DOHH2 (cell line): ENCODE measurements around the gene FOXC2.
"Not testable (repeated sequence)": the region's sequence is repeated elsewhere in the genome, so short reads cannot be mapped to it uniquely, and the experiment has no call there.

ENCODE experiments used
- H3F3A ChIP-seq: fragments of 200-600 bp; sonication (generic), shearing (Covaris generic); 2 replicates; pipeline ENCODE4 v1.6.0; 2016; ENCODE audit warnings: antibody characterized with exemption, mild to moderate bottlenecking; ENCODE audit not compliant: control insufficient read depth, insufficient read depth
- H3K27ac ChIP-seq: fragments of 200-600 bp; sonication (generic); 2 replicates; pipeline ENCODE4 v1.5.1; 2014; ENCODE audit warnings: low read depth, mild to moderate bottlenecking, low read length, moderate library complexity
- H3K27me3 ChIP-seq: fragments of 200-600 bp; sonication (generic); 2 replicates; pipeline ENCODE4 v1.6.1; 2014; ENCODE audit warnings: mild to moderate bottlenecking, low read length, mixed read lengths; ENCODE audit not compliant: control insufficient read depth
- H3K36me3 ChIP-seq: fragments of 200-600 bp; sonication (generic); 2 replicates; pipeline ENCODE4 v1.6.1; 2014; ENCODE audit warnings: mild to moderate bottlenecking, low read length, moderate library complexity, mixed read lengths; ENCODE audit not compliant: control insufficient read depth
- H3K4me1 ChIP-seq: fragments of 200-600 bp; sonication (generic); 2 replicates; pipeline ENCODE4 v1.6.1; 2014; ENCODE audit warnings: mild to moderate bottlenecking, low read length, mixed read lengths; ENCODE audit not compliant: control insufficient read depth
- H3K4me2 ChIP-seq: fragments of 200-600 bp; sonication (generic); 2 replicates; pipeline ENCODE4 v1.6.0; 2014; ENCODE audit warnings: mild to moderate bottlenecking, low read length, moderate library complexity
- H3K4me3 ChIP-seq: fragments of 200-600 bp; sonication (generic); 2 replicates; pipeline ENCODE4 v1.5.1; 2014; ENCODE audit warnings: mild to moderate bottlenecking, low read length, mixed read lengths
- H3K79me2 ChIP-seq: fragments of 200-600 bp; sonication (generic); 2 replicates; pipeline ENCODE4 v1.6.1; 2014; ENCODE audit warnings: mild to moderate bottlenecking, low read length, mixed read lengths; ENCODE audit not compliant: control insufficient read depth
- H3K9me2 ChIP-seq: fragments of 200-600 bp; sonication (generic); replicated peaks from 2 replicates; pipeline ENCODE4 v1.6.1; 2014; ENCODE audit warnings: mild to moderate bottlenecking, low read length, mixed read lengths; ENCODE audit not compliant: control insufficient read depth
- H3K9me3 ChIP-seq: fragments of 200-600 bp; sonication (generic); 2 replicates; pipeline ENCODE4 v1.6.1; 2014; ENCODE audit warnings: antibody characterized with exemption, low read length, mixed read lengths; ENCODE audit not compliant: control insufficient read depth, insufficient read depth
- H4K20me1 ChIP-seq: fragments of 200-600 bp; sonication (generic); 2 replicates; pipeline ENCODE4 v1.6.0; 2014; ENCODE audit warnings: low read depth, mild to moderate bottlenecking, antibody characterized with exemption, low read length, moderate library complexity; ENCODE audit not compliant: control insufficient read depth, insufficient read depth
- EZH2phosphoT487 ChIP-seq: fragments of 200-600 bp; sonication (generic); IDR thresholded peaks from 2 replicates; pipeline ENCODE4 v1.6.1; 2017; ENCODE audit warnings: borderline replicate concordance, mild to moderate bottlenecking, antibody characterized with exemption, low read length, moderate library complexity, mixed read lengths
- TF ChIP-seq, protein P1 (sequence below): fragments of 200-600 bp; sonication (generic); IDR thresholded peaks from one replicate; pipeline ENCODE4 v1.5.1; 2014; ENCODE audit warnings: antibody characterized with exemption, mild to moderate bottlenecking, low read depth, low read length; ENCODE audit not compliant: poor library complexity, severe bottlenecking

Gene FOXC2

DNA sequence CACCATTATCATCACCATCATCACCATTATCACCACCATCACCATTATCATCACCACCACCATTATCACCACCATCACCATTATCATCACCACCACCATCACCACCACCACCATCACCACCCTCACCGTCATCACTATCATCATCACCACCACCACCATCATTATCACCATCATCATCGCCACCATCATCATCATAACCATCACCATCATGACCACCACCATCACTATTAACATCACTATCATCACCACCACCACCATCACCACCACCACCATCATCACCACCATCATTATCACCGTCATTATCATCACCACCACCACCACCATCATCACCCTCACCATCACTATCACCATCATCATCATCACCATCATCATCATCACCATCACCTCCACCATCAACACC lies 20.9 kb downstream of the FOXC2 start:
- no peaks in the 10 kb centered on the region for H3K4me1 ChIP-seq
- TF ChIP-seq EZH2phosphoT487 = no peak
- TF ChIP-seq, protein P1, sequence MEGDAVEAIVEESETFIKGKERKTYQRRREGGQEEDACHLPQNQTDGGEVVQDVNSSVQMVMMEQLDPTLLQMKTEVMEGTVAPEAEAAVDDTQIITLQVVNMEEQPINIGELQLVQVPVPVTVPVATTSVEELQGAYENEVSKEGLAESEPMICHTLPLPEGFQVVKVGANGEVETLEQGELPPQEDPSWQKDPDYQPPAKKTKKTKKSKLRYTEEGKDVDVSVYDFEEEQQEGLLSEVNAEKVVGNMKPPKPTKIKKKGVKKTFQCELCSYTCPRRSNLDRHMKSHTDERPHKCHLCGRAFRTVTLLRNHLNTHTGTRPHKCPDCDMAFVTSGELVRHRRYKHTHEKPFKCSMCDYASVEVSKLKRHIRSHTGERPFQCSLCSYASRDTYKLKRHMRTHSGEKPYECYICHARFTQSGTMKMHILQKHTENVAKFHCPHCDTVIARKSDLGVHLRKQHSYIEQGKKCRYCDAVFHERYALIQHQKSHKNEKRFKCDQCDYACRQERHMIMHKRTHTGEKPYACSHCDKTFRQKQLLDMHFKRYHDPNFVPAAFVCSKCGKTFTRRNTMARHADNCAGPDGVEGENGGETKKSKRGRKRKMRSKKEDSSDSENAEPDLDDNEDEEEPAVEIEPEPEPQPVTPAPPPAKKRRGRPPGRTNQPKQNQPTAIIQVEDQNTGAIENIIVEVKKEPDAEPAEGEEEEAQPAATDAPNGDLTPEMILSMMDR = no peak

GRCh38 chr16:86587955-86588354 lies 21.3 kb downstream of the FOXC2 start:
- not testable (repeated sequence) for H3K4me2 ChIP-seq, H3K9me3 ChIP-seq, H3K4me3 ChIP-seq, H3K27ac ChIP-seq, H3K9me2 ChIP-seq, H3F3A ChIP-seq, H4K20me1 ChIP-seq, H3K4me1 ChIP-seq, H3K36me3 ChIP-seq, H3K27me3 ChIP-seq, H3K79me2 ChIP-seq

More for the DNA sequence above, 20.9 kb downstream of the FOXC2 start:
- Histone ChIP-seq H3K9me2 (no peaks in the 10 kb centered on the region), H3K27me3 (no peaks in the 10 kb centered on the region; the same call in none of the 2 replicates), H3K4me3 (no peak overlapping the region), H3K9me3 (no peaks in the 10 kb centered on the region), H4K20me1 (no peaks in the 10 kb centered on the region), H3K36me3 (no peaks in the 10 kb centered on the region), H3K4me2 (no peak overlapping the region), H3F3A (no peaks in the 10 kb centered on the region), H3K79me2 (no peaks in the 10 kb centered on the region), H3K27ac (no peak overlapping the region)

DNA sequence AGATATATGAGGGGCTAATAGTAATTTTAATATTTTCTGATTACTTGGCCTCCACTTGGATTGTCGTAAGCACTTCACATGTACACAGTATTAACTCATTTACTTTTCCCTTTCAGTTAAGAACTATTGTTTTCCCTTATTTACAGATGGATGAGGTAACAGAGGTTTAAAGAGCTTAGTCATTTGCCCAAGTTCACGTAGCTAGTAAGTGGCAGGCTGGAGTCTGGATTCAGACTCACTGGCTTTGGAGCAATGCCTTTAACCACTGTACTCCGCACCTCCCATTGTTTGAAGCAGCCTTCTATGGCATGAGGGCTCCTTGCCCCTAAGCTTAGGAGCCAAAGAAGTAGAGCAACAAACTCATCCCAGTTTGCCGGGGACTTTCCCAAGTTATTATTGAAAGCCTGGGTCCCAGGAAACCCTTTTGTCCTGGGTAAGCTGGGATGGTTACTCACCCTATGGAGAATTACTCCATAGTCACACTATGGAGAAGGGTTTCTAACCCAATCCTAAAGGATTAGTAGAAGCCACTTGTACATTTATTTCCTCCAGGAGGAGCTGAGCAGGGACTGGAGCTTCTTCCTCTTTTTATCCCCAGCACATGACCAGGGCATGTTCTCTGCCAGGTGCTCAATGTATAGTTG lies 24.0 kb downstream of the FOXC2 start:
- H3K4me3 ChIP-seq = no peak overlapping the region
- no peaks in the 10 kb centered on the region for H3F3A ChIP-seq
- H3K9me2 ChIP-seq = no peaks in the 10 kb centered on the region
- H3K79me2 ChIP-seq = no peaks in the 10 kb centered on the region
- H3K4me1 ChIP-seq = no peaks in the 10 kb centered on the region
- H3K27me3 ChIP-seq = peaks cover 13% of the 10 kb centered on the region
- H4K20me1 ChIP-seq = no peaks in the 10 kb centered on the region
- H3K9me3 ChIP-seq = no peaks in the 10 kb centered on the region
- H3K36me3 ChIP-seq = no peaks in the 10 kb centered on the region
- no peak for TF ChIP-seq EZH2phosphoT487
- no peak overlapping the region for H3K4me2 ChIP-seq
- H3K27ac ChIP-seq = no peak overlapping the region

GRCh38 chr16:86591270-86591669 lies 24.6 kb downstream of the FOXC2 start:
- no peak overlapping the region for H3K27ac ChIP-seq
- H3K36me3 ChIP-seq = no peaks in the 10 kb centered on the region
- H3K4me1 ChIP-seq = no peaks in the 10 kb centered on the region
- no peaks in the 10 kb centered on the region for H3K9me2 ChIP-seq
- H3K9me3 ChIP-seq = no peaks in the 10 kb centered on the region
- H3K79me2 ChIP-seq = no peaks in the 10 kb centered on the region
- no peaks in the 10 kb centered on the region for H4K20me1 ChIP-seq
- H3K4me2 ChIP-seq = no peak overlapping the region
- H3K27me3 ChIP-seq = peaks cover 13% of the 10 kb centered on the region
- TF ChIP-seq, protein P1 = no peak
- TF ChIP-seq EZH2phosphoT487 = no peak
- no peaks in the 10 kb centered on the region for H3F3A ChIP-seq
- H3K4me3 ChIP-seq = no peak overlapping the region
